ENCODE data around the gene GNRH2. TPM values are rescaled to one million over a fixed set of nuclear protein-coding genes. Genes with fewer than 3 reads are reported as not detected.

GNRH2 gene
- total RNA-seq, 1 donor from 2014 or later, result 1.6 TPM

GRCh38 chr20:3081641-3082040 is 38.2 kb downstream of the GNRH2 start:
- H3K36me3 Mint-ChIP-seq, result no peaks in the 10 kb centered on the region

DNA sequence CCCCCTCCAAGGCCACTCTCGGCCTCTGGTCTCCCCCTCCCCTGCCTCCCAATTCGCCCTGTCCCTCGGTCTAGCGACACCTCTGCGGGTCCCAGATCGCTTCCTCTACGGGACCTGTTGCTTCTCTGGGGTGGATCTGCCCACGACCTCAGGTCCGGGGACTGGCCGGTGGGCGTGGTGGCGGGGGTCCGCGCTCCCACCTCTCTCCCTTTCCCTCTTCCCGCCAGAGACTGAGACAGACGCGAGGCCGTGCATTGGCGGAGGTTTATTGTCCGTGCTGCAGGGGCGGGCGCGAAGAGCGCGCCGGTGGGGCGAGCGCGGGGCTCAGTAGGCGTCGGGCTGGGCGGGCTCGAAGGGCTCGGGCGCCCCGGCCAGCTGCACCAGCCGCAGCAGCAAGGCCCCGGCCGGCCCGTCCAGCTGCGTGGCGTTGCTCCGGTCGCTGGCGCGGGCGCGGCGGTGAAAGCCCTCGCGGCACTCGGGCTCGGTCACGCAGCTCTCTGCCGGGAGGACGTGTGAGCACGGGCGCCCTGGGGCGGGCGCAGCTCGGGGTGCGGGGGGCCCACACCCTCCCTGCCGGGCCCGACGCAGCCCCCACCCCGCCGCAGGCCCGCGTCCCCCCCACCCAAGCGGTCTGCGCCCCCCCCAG is 39.0 kb downstream of the GNRH2 start:
- no peak overlapping the region for H3K27ac Mint-ChIP-seq
- H3K36me3 Mint-ChIP-seq, result no peaks in the 10 kb centered on the region
- H3K9me3 Mint-ChIP-seq, result no peaks in the 10 kb centered on the region
- H3K27me3 Mint-ChIP-seq (ENCODE audit: low read depth), result peaks cover 73% of the 10 kb centered on the region
- no peak for TF ChIP-seq CTCF (IDR thresholded peaks at IDR 0.05; ENCODE audit: unreplicated experiment)
- H3K4me3 Mint-ChIP-seq, result peak overlapping the region; percentile 49
- H3K4me1 Mint-ChIP-seq, result no peaks in the 10 kb centered on the region
- no peak for DNase-seq (ENCODE audit: low spot score in 2 of 2, unreplicated experiment in 2 of 2)

More at GRCh38 chr20:3081641-3082040, 38.2 kb downstream of the GNRH2 start:
- H3K9me3 Mint-ChIP-seq, result no peaks in the 10 kb centered on the region
- H3K27ac Mint-ChIP-seq, result no peak overlapping the region
- H3K27me3 Mint-ChIP-seq (ENCODE audit: low read depth), result peaks cover 78% of the 10 kb centered on the region
- H3K4me1 Mint-ChIP-seq, result no peaks in the 10 kb centered on the region
- peak overlapping the region; percentile 49 for H3K4me3 Mint-ChIP-seq
- TF ChIP-seq CTCF (IDR thresholded peaks at IDR 0.05; ENCODE audit: unreplicated experiment), result no peak
- no peak for DNase-seq (ENCODE audit: low spot score in 2 of 2, unreplicated experiment in 2 of 2)

DNA sequence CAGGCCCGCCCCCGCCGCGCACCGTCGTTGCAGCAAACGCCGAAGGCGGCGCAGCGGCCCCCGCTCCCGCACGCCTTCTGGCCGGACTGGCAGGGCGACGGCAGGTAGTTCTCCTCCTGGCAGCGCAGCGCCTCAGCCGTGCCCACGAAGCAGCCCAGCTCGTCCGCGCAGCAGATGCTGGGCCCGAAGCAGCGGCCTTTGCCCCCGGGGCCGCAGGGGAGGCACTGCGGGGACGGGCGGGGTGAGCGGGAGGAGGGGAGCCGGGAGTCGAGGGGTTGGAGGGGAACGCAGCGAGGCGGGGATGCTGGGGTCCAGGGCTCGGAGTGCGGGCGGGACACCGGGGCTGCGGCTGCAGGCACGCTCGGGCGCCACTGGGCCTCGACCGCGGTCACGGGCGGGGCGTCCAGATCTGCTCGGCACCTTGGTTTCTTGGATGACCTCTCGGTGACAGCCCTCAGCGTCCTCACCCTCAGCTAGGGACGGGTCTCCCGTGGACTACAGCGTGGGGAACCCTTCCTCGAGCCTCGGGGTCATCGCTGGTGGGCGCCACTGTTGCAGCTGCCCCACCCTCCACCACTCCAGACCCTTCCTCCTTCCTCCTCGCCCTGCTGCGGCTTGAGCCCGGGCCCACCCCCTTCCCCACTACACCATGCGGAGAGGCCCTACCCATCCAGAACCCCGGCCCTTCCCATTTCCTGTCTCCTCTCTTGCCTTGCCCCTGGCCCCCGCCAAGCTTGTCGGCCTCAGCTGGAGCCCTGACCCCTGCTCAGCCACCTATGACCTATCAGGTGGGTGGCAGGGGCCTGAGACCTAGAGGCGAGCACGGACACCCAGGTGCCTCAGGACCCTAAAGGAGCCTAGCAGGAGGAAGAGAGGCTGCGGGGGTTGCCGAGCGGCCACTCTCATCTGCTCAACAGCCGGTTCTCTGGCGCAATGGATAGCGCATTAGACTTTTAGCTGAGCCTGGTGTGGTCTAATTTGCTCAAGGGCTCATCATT is 39.8 kb downstream of the GNRH2 start:
- no peak for DNase-seq (ENCODE audit: low spot score in 2 of 2, unreplicated experiment in 2 of 2)
- no peaks in the 10 kb centered on the region for H3K9me3 Mint-ChIP-seq
- TF ChIP-seq CTCF (IDR thresholded peaks at IDR 0.05; ENCODE audit: unreplicated experiment), result no peak
- no peaks in the 10 kb centered on the region for H3K36me3 Mint-ChIP-seq
- H3K27ac Mint-ChIP-seq, result no peak overlapping the region
- H3K4me3 Mint-ChIP-seq, result peak overlapping the region; percentile 47
- peaks cover 67% of the 10 kb centered on the region for H3K27me3 Mint-ChIP-seq (ENCODE audit: low read depth)
- no peaks in the 10 kb centered on the region for H3K4me1 Mint-ChIP-seq

GRCh38 chr20:3084283-3084985 is 41.0 kb downstream of the GNRH2 start, which contains the start of gene AVP:
Gene AVP, minus strand, starts transcription at chr20:3084724. Its CDS starts 50 bp downstream, at chr20:3084674.
- Mint-ChIP-seq H3K27me3 (ENCODE audit: low read depth) (peaks cover 59% of the 10 kb centered on the region), H3K27ac (no peak within 1 kb of the TSS), H3K36me3 (no peaks in the 10 kb centered on the region), H3K4me1 (no peaks in the 10 kb centered on the region), H3K9me3 (no peaks in the 10 kb centered on the region), H3K4me3 (peak within 1 kb of the TSS; percentile 47)
- TF ChIP-seq CTCF (IDR thresholded peaks at IDR 0.05; ENCODE audit: unreplicated experiment), result no peak
- no peak for DNase-seq (ENCODE audit: low spot score in 2 of 2, unreplicated experiment in 2 of 2)

DNA sequence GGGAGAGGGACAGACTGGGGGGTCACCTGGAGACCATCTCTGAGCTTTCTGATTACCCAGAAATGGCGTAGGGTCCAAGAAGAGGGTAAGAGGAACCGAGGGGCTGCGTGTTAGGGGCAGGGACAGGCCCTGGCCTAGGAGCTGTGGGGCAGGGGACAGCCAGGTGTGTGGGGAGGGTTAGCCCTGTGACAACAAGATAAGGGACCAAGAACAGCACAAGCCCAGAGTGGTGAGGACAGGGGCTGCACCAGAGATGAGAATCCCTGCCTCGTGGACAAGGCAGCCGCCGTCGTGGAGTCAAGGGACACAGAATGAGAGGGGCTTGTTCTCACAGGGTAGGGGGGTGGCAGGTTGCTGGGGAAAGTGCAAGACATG is 41.6 kb downstream of the GNRH2 start:
- Mint-ChIP-seq H3K4me1 (no peaks in the 10 kb centered on the region), H3K36me3 (no peaks in the 10 kb centered on the region), H3K4me3 (no peak overlapping the region), H3K27me3 (ENCODE audit: low read depth) (peaks cover 59% of the 10 kb centered on the region), H3K9me3 (no peaks in the 10 kb centered on the region), H3K27ac (no peak overlapping the region)
- no peak for TF ChIP-seq CTCF (IDR thresholded peaks at IDR 0.05; ENCODE audit: unreplicated experiment)
- DNase-seq (ENCODE audit: low spot score in 2 of 2, unreplicated experiment in 2 of 2), result no peak
